Astrocyte (in vitro differentiated cells and primary cell): ENCODE results near the gene ZZZ3. TPM values are rescaled to one million over a fixed set of nuclear protein-coding genes. Genes with fewer than 3 reads are reported as not detected.

ENCODE experiments used
- DNase-seq: peaks from one replicate; pipeline ENCODE4 v3.0.0-alpha.2; 2010; ENCODE audit warnings: low read depth
- FAIRE-seq: peaks from 2 replicates; lab custom pipeline; 2011; peaks lifted over from hg19 to GRCh38; lab: Jason Lieb, UNC
- H2AFZ ChIP-seq: 2 replicates; pipeline ENCODE4 v1.6.0; 2012; ENCODE audit warnings: low read depth, low read length, inconsistent platforms
- H3K27ac ChIP-seq: 2 replicates; pipeline ENCODE4 v1.5.1; 2011; ENCODE audit warnings: low read depth, low read length, inconsistent platforms
- H3K27me3 ChIP-seq: 2 replicates; pipeline ENCODE4 v1.6.0; 2011; ENCODE audit warnings: low read length, inconsistent platforms; ENCODE audit not compliant: insufficient read depth
- H3K36me3 ChIP-seq: 2 replicates; pipeline ENCODE4 v1.5.1; 2011; ENCODE audit warnings: low read length, inconsistent platforms; ENCODE audit not compliant: insufficient read depth
- H3K4me1 ChIP-seq: 2 replicates; pipeline ENCODE4 v1.5.1; 2011; ENCODE audit warnings: low read length, inconsistent platforms; ENCODE audit not compliant: insufficient read depth
- H3K4me2 ChIP-seq: 2 replicates; pipeline ENCODE4 v1.6.0; 2012; ENCODE audit warnings: low read length, inconsistent platforms
- H3K4me3 ChIP-seq: 2 replicates; pipeline ENCODE4 v1.5.1; 2011; ENCODE audit warnings: low read depth, mild to moderate bottlenecking, low read length, inconsistent platforms; ENCODE audit not compliant: insufficient read depth
- H3K79me2 ChIP-seq: 2 replicates; pipeline ENCODE4 v1.6.0; 2012; ENCODE audit warnings: mild to moderate bottlenecking, low read length, inconsistent platforms; ENCODE audit not compliant: insufficient read depth
- H3K9ac ChIP-seq: 2 replicates; pipeline ENCODE4 v1.6.0; 2012; ENCODE audit warnings: mild to moderate bottlenecking, low read length, inconsistent platforms
- H3K9me3 ChIP-seq: 2 replicates; pipeline ENCODE4 v1.5.1; 2012; ENCODE audit warnings: low read depth, mild to moderate bottlenecking, low read length, inconsistent platforms; ENCODE audit not compliant: insufficient read depth
- H4K20me1 ChIP-seq: 2 replicates; pipeline ENCODE4 v1.6.0; 2012; ENCODE audit warnings: low read length, inconsistent platforms; ENCODE audit not compliant: insufficient read depth
- H3K27ac Mint-ChIP-seq: one replicate; pipeline ENCODE4 v1.8.0; 2021; ENCODE audit warnings: mild to moderate bottlenecking, mixed read lengths; ENCODE audit not compliant: unreplicated experiment
- H3K27me3 Mint-ChIP-seq: one replicate; pipeline ENCODE4 v1.8.0; 2021; ENCODE audit warnings: low read depth, mixed read lengths; ENCODE audit not compliant: unreplicated experiment
- H3K36me3 Mint-ChIP-seq: one replicate; pipeline ENCODE4 v1.8.0; 2021; ENCODE audit warnings: low read depth, mixed read lengths; ENCODE audit not compliant: unreplicated experiment
- H3K4me1 Mint-ChIP-seq: one replicate; pipeline ENCODE4 v1.8.0; 2021; ENCODE audit warnings: low read depth, mixed read lengths; ENCODE audit not compliant: unreplicated experiment
- H3K4me3 Mint-ChIP-seq: one replicate; pipeline ENCODE4 v1.8.0; 2021; ENCODE audit warnings: mild to moderate bottlenecking, moderate library complexity, mixed read lengths; ENCODE audit not compliant: unreplicated experiment
- H3K9me3 Mint-ChIP-seq: one replicate; pipeline ENCODE4 v1.8.0; 2021; ENCODE audit warnings: mild to moderate bottlenecking, mixed read lengths; ENCODE audit not compliant: unreplicated experiment
- CTCF ChIP-seq: IDR thresholded peaks from 2 replicates; pipeline ENCODE4 v1.5.1; 2011; ENCODE audit warnings: low read depth, mild to moderate bottlenecking, inconsistent platforms, low read length, moderate library complexity; ENCODE audit not compliant: insufficient read depth
- EZH2 ChIP-seq: IDR thresholded peaks from 2 replicates; pipeline ENCODE4 v1.6.1; 2012; ENCODE audit warnings: mild to moderate bottlenecking, low read length, inconsistent platforms; ENCODE audit not compliant: insufficient read depth
- total RNA-seq: library from RNA; stranded (reverse); gene quantifications from 2 replicates; pipeline ENCODE4 v1.2.1, GENCODE V29; 2021

Gene ZZZ3
- total RNA-seq, 1 donor from 2014 or later = 48.4 TPM

GRCh38 chr1:77664939-77665516, 17.4 kb downstream of the ZZZ3 start:
- H2AFZ ChIP-seq = no peak overlapping the region
- H3K27ac Mint-ChIP-seq = no peak overlapping the region
- DNase-seq (no peak), FAIRE-seq (no peak)
- no peak overlapping the region for H3K4me2 ChIP-seq
- no peak overlapping the region for H3K4me3 Mint-ChIP-seq
- peaks cover 99% of the 10 kb centered on the region for H3K79me2 ChIP-seq
- H3K27ac ChIP-seq = no peak overlapping the region
- H3K9ac ChIP-seq = no peak overlapping the region
- TF ChIP-seq EZH2 (no peak), CTCF (no peak)
- no peaks in the 10 kb centered on the region for H3K4me1 ChIP-seq
- H3K4me1 Mint-ChIP-seq = peaks cover 11% of the 10 kb centered on the region
- H3K27me3 ChIP-seq = no peaks in the 10 kb centered on the region
- H3K27me3 Mint-ChIP-seq = no peaks in the 10 kb centered on the region
- H3K4me3 ChIP-seq = no peak overlapping the region
- no peaks in the 10 kb centered on the region for H3K9me3 ChIP-seq
- H3K9me3 Mint-ChIP-seq = peaks cover 2% of the 10 kb centered on the region
- peaks cover 2% of the 10 kb centered on the region for H3K36me3 Mint-ChIP-seq
- peaks cover 72% of the 10 kb centered on the region for H4K20me1 ChIP-seq
- no peaks in the 10 kb centered on the region for H3K36me3 ChIP-seq

- Histone ChIP-seq H3K9me3 (no peaks in the 10 kb centered on the region), H4K20me1 (peaks cover 68% of the 10 kb centered on the region), H2AFZ (no peak overlapping the region), H3K27ac (no peak overlapping the region), H3K79me2 (peaks cover 99% of the 10 kb centered on the region), H3K4me3 (no peak overlapping the region), H3K27me3 (no peaks in the 10 kb centered on the region), H3K4me1 (no peaks in the 10 kb centered on the region), H3K9ac (no peak overlapping the region), H3K4me2 (no peak overlapping the region), H3K36me3 (no peaks in the 10 kb centered on the region)
- H3K36me3 Mint-ChIP-seq = peaks cover 2% of the 10 kb centered on the region
- H3K4me3 Mint-ChIP-seq = no peak overlapping the region
- H3K27ac Mint-ChIP-seq = no peak overlapping the region
- H3K27me3 Mint-ChIP-seq = no peaks in the 10 kb centered on the region
- FAIRE-seq = no peak
- H3K9me3 Mint-ChIP-seq = peaks cover 2% of the 10 kb centered on the region
- no peak for DNase-seq
- TF ChIP-seq EZH2 (no peak), CTCF (no peak)
- peaks cover 4% of the 10 kb centered on the region for H3K4me1 Mint-ChIP-seq
Observed at GRCh38 chr1:77661696-77662095, 20.8 kb downstream of the ZZZ3 start.

- Histone ChIP-seq H3K79me2 (peaks cover 99% of the 10 kb centered on the region), H4K20me1 (peaks cover 73% of the 10 kb centered on the region), H3K4me2 (no peak overlapping the region), H3K27ac (no peak overlapping the region), H3K36me3 (no peaks in the 10 kb centered on the region), H3K9me3 (no peaks in the 10 kb centered on the region), H3K9ac (no peak overlapping the region), H3K4me3 (no peak overlapping the region), H3K27me3 (no peaks in the 10 kb centered on the region), H2AFZ (no peak overlapping the region), H3K4me1 (no peaks in the 10 kb centered on the region)
- H3K27ac Mint-ChIP-seq = no peak overlapping the region
- H3K4me1 Mint-ChIP-seq = peaks cover 8% of the 10 kb centered on the region
- no peak overlapping the region for H3K4me3 Mint-ChIP-seq
- no peaks in the 10 kb centered on the region for H3K27me3 Mint-ChIP-seq
- no peak for TF ChIP-seq CTCF
- TF ChIP-seq EZH2 = no peak
- peaks cover 2% of the 10 kb centered on the region for H3K9me3 Mint-ChIP-seq
- no peak for DNase-seq
- H3K36me3 Mint-ChIP-seq = peaks cover 2% of the 10 kb centered on the region
- no peak for FAIRE-seq
Observed at GRCh38 chr1:77659879-77660593, 22.4 kb downstream of the ZZZ3 start.
